VCaP (cell line): ENCODE data around the gene CASD1.

Experiments used
- H3K27ac ChIP-seq: fragments of 450-650 bp; 2 replicates; pipeline ENCODE4 v1.5.1; 2017
- TF ChIP-seq, protein P1 (sequence below): fragments of 450-650 bp; conservative IDR thresholded peaks from 2 replicates; pipeline ENCODE4 v1.5.1; 2017; ENCODE audit warnings: mild to moderate bottlenecking, moderate library complexity

Gene CASD1

DNA sequence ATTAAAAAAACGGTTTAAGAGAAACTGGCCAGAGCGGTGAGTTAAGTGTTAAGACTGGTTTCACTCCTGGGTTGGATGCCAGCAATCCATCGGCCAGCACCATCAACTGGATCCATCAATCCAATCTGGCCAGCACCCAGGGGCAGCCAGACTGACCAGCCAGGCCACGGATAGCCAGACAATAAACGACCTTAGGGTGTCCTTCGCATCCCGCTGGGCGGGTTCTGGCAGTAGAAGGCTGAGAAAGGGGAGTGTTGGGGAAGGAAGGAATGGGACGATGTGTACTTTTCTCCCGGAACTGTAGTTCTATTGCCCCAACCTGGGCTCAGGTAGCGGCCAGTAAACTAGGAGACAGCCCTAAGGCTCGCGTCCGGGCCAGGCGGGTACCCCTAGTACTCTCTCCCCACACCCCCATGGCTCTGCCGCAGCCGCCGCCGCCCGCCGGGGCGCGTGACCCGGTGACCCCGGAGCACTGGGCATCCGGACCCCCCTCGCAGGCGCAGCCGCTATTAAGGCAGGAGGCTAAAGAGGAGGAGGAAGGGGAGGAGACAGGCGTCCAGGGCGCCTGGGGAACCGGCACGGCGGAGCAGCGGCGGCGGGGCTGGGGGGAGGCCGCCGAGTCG lies at the start of gene CASD1:
Gene CASD1 (plus strand): TSS at position 546 of the 623 bp plus-strand sequence. CDS start 276 bp downstream, outside the sequence.
- H3K27ac ChIP-seq, result peak within 1 kb of the TSS; percentile 100
- TF ChIP-seq, protein P1, sequence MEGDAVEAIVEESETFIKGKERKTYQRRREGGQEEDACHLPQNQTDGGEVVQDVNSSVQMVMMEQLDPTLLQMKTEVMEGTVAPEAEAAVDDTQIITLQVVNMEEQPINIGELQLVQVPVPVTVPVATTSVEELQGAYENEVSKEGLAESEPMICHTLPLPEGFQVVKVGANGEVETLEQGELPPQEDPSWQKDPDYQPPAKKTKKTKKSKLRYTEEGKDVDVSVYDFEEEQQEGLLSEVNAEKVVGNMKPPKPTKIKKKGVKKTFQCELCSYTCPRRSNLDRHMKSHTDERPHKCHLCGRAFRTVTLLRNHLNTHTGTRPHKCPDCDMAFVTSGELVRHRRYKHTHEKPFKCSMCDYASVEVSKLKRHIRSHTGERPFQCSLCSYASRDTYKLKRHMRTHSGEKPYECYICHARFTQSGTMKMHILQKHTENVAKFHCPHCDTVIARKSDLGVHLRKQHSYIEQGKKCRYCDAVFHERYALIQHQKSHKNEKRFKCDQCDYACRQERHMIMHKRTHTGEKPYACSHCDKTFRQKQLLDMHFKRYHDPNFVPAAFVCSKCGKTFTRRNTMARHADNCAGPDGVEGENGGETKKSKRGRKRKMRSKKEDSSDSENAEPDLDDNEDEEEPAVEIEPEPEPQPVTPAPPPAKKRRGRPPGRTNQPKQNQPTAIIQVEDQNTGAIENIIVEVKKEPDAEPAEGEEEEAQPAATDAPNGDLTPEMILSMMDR, result no peak

DNA sequence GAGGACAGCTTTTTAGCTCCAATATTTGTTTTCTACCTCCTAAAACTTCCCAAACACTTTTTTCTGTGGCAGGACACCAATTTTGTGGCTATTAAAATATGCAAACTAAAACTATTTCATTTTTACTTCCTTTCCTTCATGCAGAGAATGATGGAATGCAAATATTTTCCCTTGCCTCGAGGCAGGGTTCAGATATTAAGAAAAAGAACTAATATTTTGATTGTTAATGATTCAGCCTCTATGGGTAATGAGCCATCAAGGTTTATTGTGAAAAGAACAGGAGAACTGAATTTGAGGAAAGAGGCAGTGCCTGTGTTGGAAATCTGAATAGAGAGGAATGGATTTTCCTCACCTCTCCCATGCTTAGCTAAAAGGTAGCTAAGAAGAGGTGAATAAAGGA lies 43.1 kb upstream of the CASD1 start:
- no peak overlapping the region for H3K27ac ChIP-seq
- TF ChIP-seq, protein P1, result no peak

DNA sequence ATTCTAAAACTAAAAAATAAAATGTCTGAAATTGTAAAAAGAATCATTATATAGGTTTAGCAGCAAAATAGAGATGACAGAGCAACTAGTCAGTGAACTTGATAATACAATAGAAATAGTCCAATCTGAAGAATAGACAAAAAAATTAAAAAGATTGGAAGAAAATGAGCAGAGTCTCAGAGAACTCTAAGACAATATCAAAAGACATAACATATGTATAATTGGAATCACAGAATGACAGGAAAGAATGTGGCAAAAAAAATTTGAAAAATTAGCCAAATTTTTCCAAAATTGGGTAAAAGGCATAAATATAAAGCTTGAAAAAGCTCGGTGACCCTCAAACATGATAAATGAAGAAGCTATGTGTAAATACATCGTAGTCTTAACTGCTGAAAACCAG lies 38.0 kb upstream of the CASD1 start:
- TF ChIP-seq, protein P1, result no peak
- H3K27ac ChIP-seq, result no peak overlapping the region

DNA sequence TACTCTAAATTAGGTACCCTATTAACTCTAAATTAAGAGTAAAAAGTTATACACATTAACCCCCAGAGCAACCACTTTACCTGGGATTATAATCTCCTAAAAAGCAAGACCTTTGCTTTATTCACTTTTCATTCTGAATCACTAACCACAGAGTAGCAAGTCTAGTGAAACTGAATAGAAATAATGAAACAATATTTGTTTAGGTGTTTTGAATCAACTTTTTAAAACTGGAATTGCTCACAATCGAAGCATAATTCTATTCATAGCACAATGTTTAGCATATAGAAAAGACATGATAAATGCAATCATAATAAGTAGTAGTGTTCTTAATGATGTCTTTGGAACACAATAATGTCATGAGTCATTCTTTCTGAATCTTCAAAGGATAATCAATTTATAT lies 37.0 kb upstream of the CASD1 start:
- TF ChIP-seq, protein P1, result no peak
- no peak overlapping the region for H3K27ac ChIP-seq

DNA sequence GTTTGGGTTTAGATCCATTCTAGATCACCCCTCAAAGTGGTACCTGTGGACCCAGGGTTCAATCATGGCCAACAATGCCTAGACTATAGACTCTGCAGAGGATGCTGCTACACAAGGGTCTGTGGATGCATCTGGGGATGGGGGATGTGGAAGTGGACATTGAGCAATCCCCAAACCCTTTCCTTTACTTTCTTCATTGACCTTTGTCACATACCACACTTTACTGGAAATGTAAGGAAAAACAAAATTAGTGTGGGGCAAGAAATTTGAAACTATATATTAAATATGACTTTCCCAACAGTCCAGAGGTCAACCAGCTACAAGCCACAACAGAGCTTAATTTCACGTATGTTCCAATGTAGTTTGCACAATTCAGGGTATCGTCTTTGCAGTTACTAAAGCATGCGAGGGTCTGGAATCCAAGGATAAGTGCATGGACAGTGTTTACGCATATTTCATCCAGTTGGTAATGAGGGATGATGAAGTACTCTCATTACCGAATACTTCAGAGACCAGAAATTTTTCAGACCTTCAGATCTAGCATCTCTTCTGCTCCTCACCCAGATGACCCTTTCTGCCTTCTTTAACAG lies 33.3 kb upstream of the CASD1 start:
- H3K27ac ChIP-seq, result no peak overlapping the region
- TF ChIP-seq, protein P1, result no peak

DNA sequence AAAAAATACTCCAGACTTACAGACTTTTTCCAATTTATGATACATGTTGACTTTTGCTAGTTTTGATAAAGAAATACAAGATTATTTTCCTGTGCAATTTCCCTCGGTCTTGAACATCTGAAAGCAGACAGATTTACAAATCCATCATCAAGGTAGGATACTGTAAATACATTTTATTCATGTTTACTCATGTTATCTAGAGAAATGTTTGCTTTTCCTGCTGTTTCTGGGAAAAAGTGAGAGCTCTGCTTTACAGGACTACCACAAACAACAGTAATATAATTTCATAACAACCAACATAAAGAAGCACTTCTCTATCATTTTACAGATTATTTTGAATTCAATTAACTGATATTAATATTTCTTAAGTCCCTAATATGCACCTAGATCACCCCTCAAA lies 31.7 kb upstream of the CASD1 start:
- peak overlapping the region; percentile 27 for H3K27ac ChIP-seq
- TF ChIP-seq, protein P1, result no peak

DNA sequence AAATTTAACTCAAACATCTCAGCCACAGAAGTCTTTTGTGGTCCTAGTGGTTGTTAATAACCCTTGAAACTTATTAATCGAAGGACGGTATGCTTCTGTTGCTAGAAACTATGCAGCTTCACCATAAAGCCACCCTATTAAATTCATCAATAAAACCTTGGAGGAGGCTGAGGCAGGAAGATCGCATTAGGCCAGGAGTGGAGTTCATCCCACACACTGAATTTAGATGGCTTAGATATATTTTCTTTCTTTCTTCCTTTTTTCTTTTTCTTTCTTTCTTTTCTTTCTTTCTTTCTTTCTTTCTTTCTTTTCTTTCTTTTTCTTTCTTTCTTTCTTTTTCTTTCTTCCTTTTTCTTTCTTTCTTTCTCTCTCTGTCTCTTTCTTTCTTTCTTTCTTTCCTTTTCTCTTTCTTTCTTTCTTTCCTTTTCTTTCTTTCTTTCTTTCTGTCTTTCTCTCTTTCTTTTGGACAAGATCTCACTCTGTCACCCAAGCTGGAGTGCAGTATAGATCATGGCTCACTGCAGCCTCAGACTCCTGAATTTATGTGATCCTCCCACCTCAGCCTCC lies 30.9 kb upstream of the CASD1 start:
- H3K27ac ChIP-seq, result peak overlapping the region; percentile 27; the same call in 1 of the 2 replicates
- TF ChIP-seq, protein P1, result no peak
